H9 (cell line): ENCODE measurements around the gene HPSE. TPM values are rescaled to one million over a fixed set of nuclear protein-coding genes. Genes with fewer than 3 reads are reported as not detected.

Source experiments
- DNase-seq: peaks from one replicate; pipeline ENCODE4 v3.0.0-alpha.2; 2017
- H2AFZ ChIP-seq: one replicate; pipeline ENCODE4 v1.6.1; 2013; ENCODE audit warnings: mild to moderate bottlenecking, low read length, control low read depth, moderate library complexity
- H2AK5ac ChIP-seq: 2 replicates; pipeline ENCODE4 v1.6.1; 2013; ENCODE audit warnings: low read length, control low read depth, mixed read lengths; ENCODE audit not compliant: insufficient read length
- H2BK120ac ChIP-seq: one replicate; pipeline ENCODE4 v1.6.1; 2013; ENCODE audit warnings: low read depth, mild to moderate bottlenecking, low read length, control low read depth, inconsistent platforms; ENCODE audit not compliant: poor library complexity, severe bottlenecking
- H2BK12ac ChIP-seq: 2 replicates; pipeline ENCODE4 v1.6.1; 2013; ENCODE audit warnings: low read length, control low read depth, mixed read lengths, low read depth; ENCODE audit not compliant: insufficient read length
- H2BK15ac ChIP-seq: 2 replicates; pipeline ENCODE4 v1.6.1; 2013; ENCODE audit warnings: low read depth, low read length, control low read depth
- H2BK20ac ChIP-seq: one replicate; pipeline ENCODE4 v1.6.1; 2013; ENCODE audit warnings: low read depth, mild to moderate bottlenecking, low read length, control low read depth, inconsistent platforms; ENCODE audit not compliant: poor library complexity, severe bottlenecking
- H2BK5ac ChIP-seq: 2 replicates; pipeline ENCODE4 v1.6.1; 2013; ENCODE audit warnings: low read length, control low read depth, mixed read lengths; ENCODE audit not compliant: insufficient read length
- H3K14ac ChIP-seq: 2 replicates; pipeline ENCODE4 v1.6.1; 2013; ENCODE audit warnings: low read length, control low read depth; ENCODE audit not compliant: insufficient read depth
- H3K18ac ChIP-seq: 2 replicates; pipeline ENCODE4 v1.6.1; 2013; ENCODE audit warnings: low read depth, mild to moderate bottlenecking, mixed read lengths, low read length, control low read depth; ENCODE audit not compliant: insufficient read length
- H3K23ac ChIP-seq: 2 replicates; pipeline ENCODE4 v1.6.1; 2013; ENCODE audit warnings: low read length, control low read depth, mixed read lengths, low read depth; ENCODE audit not compliant: insufficient read length
- H3K23me2 ChIP-seq: 2 replicates; pipeline ENCODE4 v1.6.1; 2013; ENCODE audit warnings: low read depth, mild to moderate bottlenecking, mixed read lengths, low read length, control low read depth; ENCODE audit not compliant: insufficient read length, poor library complexity, severe bottlenecking
- H3K27ac ChIP-seq: 2 replicates; pipeline ENCODE4 v1.5.1; 2013; ENCODE audit warnings: low read length, control low read depth, mixed read lengths, low read depth; ENCODE audit not compliant: insufficient read length
- H3K27me3 ChIP-seq: 2 replicates; pipeline ENCODE4 v1.6.1; 2013; ENCODE audit warnings: low read length, control low read depth, inconsistent platforms; ENCODE audit not compliant: insufficient read depth
- H3K4ac ChIP-seq: 2 replicates; pipeline ENCODE4 v1.6.1; 2013; ENCODE audit warnings: low read depth, mild to moderate bottlenecking, control low read depth, inconsistent platforms, low read length, moderate library complexity
- H3K4me1 ChIP-seq: 2 replicates; pipeline ENCODE4 v1.6.1; 2013; ENCODE audit warnings: low read length, control low read depth, inconsistent platforms; ENCODE audit not compliant: insufficient read depth
- H3K4me2 ChIP-seq: 2 replicates; pipeline ENCODE4 v1.6.1; 2013; ENCODE audit warnings: low read length, control low read depth, mixed read lengths; ENCODE audit not compliant: insufficient read length, insufficient read depth
- H3K56ac ChIP-seq: 2 replicates; pipeline ENCODE4 v1.6.1; 2013; ENCODE audit warnings: low read depth, mild to moderate bottlenecking, mixed read lengths, low read length, control low read depth; ENCODE audit not compliant: insufficient read length
- H3K79me1 ChIP-seq: 2 replicates; pipeline ENCODE4 v1.6.1; 2013; ENCODE audit warnings: low read depth, mild to moderate bottlenecking, moderate library complexity, low read length, control low read depth, inconsistent platforms; ENCODE audit not compliant: insufficient read depth, poor library complexity, severe bottlenecking
- H3K79me2 ChIP-seq: 2 replicates; pipeline ENCODE4 v1.6.1; 2013; ENCODE audit warnings: low read length, control low read depth, inconsistent platforms; ENCODE audit not compliant: insufficient read depth
- H3K9ac ChIP-seq: 2 replicates; pipeline ENCODE4 v1.6.1; 2013; ENCODE audit warnings: low read length, control low read depth, mixed read lengths; ENCODE audit not compliant: insufficient read length; ENCODE audit errors: extremely low read depth
- H3K9me3 ChIP-seq: one replicate; pipeline ENCODE4 v1.6.1; 2013; ENCODE audit warnings: low read depth, low read length, inconsistent platforms; ENCODE audit not compliant: control insufficient read depth
- H3T11ph ChIP-seq: one replicate; pipeline ENCODE4 v1.6.1; 2013; ENCODE audit warnings: mild to moderate bottlenecking, low read length, control low read depth, inconsistent platforms
- H4K20me1 ChIP-seq: one replicate; pipeline ENCODE4 v1.6.1; 2013; ENCODE audit not compliant: control insufficient read depth, insufficient read length, insufficient read depth
- H4K5ac ChIP-seq: 2 replicates; pipeline ENCODE4 v1.6.1; 2013; ENCODE audit warnings: low read depth, mild to moderate bottlenecking, mixed read lengths, low read length, control low read depth; ENCODE audit not compliant: insufficient read length
- H4K8ac ChIP-seq: replicated peaks from 2 replicates; pipeline ENCODE4 v1.6.1; 2013; ENCODE audit warnings: low read length, control low read depth, mixed read lengths, low read depth; ENCODE audit not compliant: insufficient read length
- H4K91ac ChIP-seq: 2 replicates; pipeline ENCODE4 v1.6.1; 2013; ENCODE audit warnings: low read depth, mild to moderate bottlenecking, moderate library complexity, mixed read lengths, low read length, control low read depth; ENCODE audit not compliant: insufficient read length
- H3K27ac Mint-ChIP-seq, 3 experiments: 2 replicates in 2 of 3; 3 replicates in 1 of 3; pipeline ENCODE4 v1.8.0; 2020 to 2021; ENCODE audit warnings: mixed read lengths in 3 of 3, mild to moderate bottlenecking in 1 of 3, moderate library complexity in 1 of 3
- H3K27me3 Mint-ChIP-seq: 2 replicates; pipeline ENCODE4 v1.8.0; 2021; ENCODE audit warnings: low read depth, mild to moderate bottlenecking, moderate library complexity, mixed read lengths
- H3K36me3 Mint-ChIP-seq, 3 experiments: 2 replicates in 2 of 3; 3 replicates in 1 of 3; pipeline ENCODE4 v1.8.0; 2020 to 2021; ENCODE audit warnings: low read depth in 3 of 3, mixed read lengths in 3 of 3; ENCODE audit not compliant: insufficient read depth in 1 of 3
- H3K4me1 Mint-ChIP-seq, 2 experiments: 2 replicates each; pipeline ENCODE4 v1.8.0; 2020; ENCODE audit warnings: mixed read lengths in 2 of 2
- H3K4me3 Mint-ChIP-seq, 2 experiments: 2 replicates in 1 of 2; 3 replicates in 1 of 2; pipeline ENCODE4 v1.8.0; 2020 to 2021; ENCODE audit warnings: mild to moderate bottlenecking in 2 of 2, mixed read lengths in 2 of 2, moderate library complexity in 1 of 2
- H3K9me3 Mint-ChIP-seq, 2 experiments: 2 replicates in 1 of 2; 3 replicates in 1 of 2; pipeline ENCODE4 v1.8.0; 2020; ENCODE audit warnings: mild to moderate bottlenecking in 2 of 2, mixed read lengths in 2 of 2, moderate library complexity in 1 of 2
- CTCF ChIP-seq: fragments of 200-600 bp; sonication (generic); conservative IDR thresholded peaks from 3 replicates; pipeline ENCODE4 v1.8.0; 2021; ENCODE audit warnings: antibody characterized with exemption, mild to moderate bottlenecking
- WGBS: extraction: QIAGEN DNeasy Blood & Tissue Kit; methylation state at CpG from one replicate; pipeline ENCODE4 v1.1.7; 2013; ENCODE audit warnings: missing lambda C conversion rate, low lambda C conversion rate, mixed read lengths; ENCODE audit not compliant: insufficient read length; ENCODE audit errors: extremely low coverage; 5-methylcytosine and 5-hydroxymethylcytosine counted together
- total RNA-seq: library from RNA; stranded (reverse); gene quantifications from 2 replicates; pipeline ENCODE4 v1.2.1, GENCODE V29; 2021

The HPSE gene
- total RNA-seq, 1 experiment from 2014 or later: 2.0 TPM

GRCh38 chr4:83267830-83268475 lies 66.7 kb downstream of the HPSE start:
- no peak for TF ChIP-seq CTCF
- WGBS: no CpG with 5 or more reads among the region's 3 CpGs

More at GRCh38 chr4:83267830-83268475, 66.7 kb downstream of the HPSE start:
- H3K4ac ChIP-seq: no peak overlapping the region
- no peak overlapping the region for H3K4me3 Mint-ChIP-seq
- H3K18ac ChIP-seq: no peak overlapping the region
- H3K56ac ChIP-seq: no peak overlapping the region
- no peaks in the 10 kb centered on the region for H3K27me3 Mint-ChIP-seq
- H3K27ac ChIP-seq: no peak overlapping the region
- no peaks in the 10 kb centered on the region for H3K79me2 ChIP-seq
- H2BK12ac ChIP-seq: no peak overlapping the region
- no peak overlapping the region for H2AFZ ChIP-seq
- H2BK120ac ChIP-seq: no peak overlapping the region
- no peak overlapping the region for H4K5ac ChIP-seq
- no peak for DNase-seq
- H3T11ph ChIP-seq: no peak overlapping the region
- H3K4me1 Mint-ChIP-seq: no peaks in the 10 kb centered on the region
- no peaks in the 10 kb centered on the region for H3K23me2 ChIP-seq
- no peak overlapping the region for H2BK15ac ChIP-seq
- no peak overlapping the region for H3K23ac ChIP-seq
- H3K4me2 ChIP-seq: no peak overlapping the region
- no peak overlapping the region for H2BK5ac ChIP-seq
- no peak overlapping the region for H4K91ac ChIP-seq
- no peak overlapping the region for H2BK20ac ChIP-seq
- no peak overlapping the region for H3K9ac ChIP-seq
- no peaks in the 10 kb centered on the region for H3K9me3 ChIP-seq
- H3K4me1 ChIP-seq: no peaks in the 10 kb centered on the region
- no peak overlapping the region for H4K8ac ChIP-seq
- H3K79me1 ChIP-seq: no peaks in the 10 kb centered on the region
- no peak overlapping the region for H3K14ac ChIP-seq
- no peaks in the 10 kb centered on the region for H3K27me3 ChIP-seq
- peaks cover 0 to 29% (median 16%) of the 10 kb centered on the region in 3 experiments; a peak in 5 of 7 replicates for H3K36me3 Mint-ChIP-seq
- no peaks in the 10 kb centered on the region for H3K9me3 Mint-ChIP-seq
- H4K20me1 ChIP-seq: no peaks in the 10 kb centered on the region
- no peak overlapping the region for H3K27ac Mint-ChIP-seq
- no peak overlapping the region for H2AK5ac ChIP-seq
